Kidney (tissue), 14 donors: ENCODE data around the gene MARK2. TPM values are rescaled to one million over a fixed set of nuclear protein-coding genes. Genes with fewer than 3 reads are reported as not detected.

Experiments used
- DNase-seq, 5 donors: peaks; one replicate each; pipeline ENCODE4 v3.0.0-alpha.2; 2013 to 2020
- FAIRE-seq: peaks from 2 replicates; lab custom pipeline; 2012; peaks lifted over from hg19 to GRCh38; lab: Jason Lieb, UNC
- H3K27ac ChIP-seq, 2 donors: one replicate each; pipeline ENCODE4 v1.7.0; 2013; ENCODE audit warnings: low read depth in 2 of 2, low read length in 2 of 2, inconsistent platforms in 1 of 2
- H3K27me3 ChIP-seq: one replicate; pipeline ENCODE4 v1.7.1; 2013; ENCODE audit warnings: low read length, inconsistent platforms; ENCODE audit not compliant: control insufficient read depth, insufficient read depth
- H3K36me3 ChIP-seq, 3 donors: one replicate each; pipeline versions ENCODE4 v1.7.0 to v1.7.1; 2013; ENCODE audit warnings: low read length in 3 of 3, control low read depth in 1 of 3, inconsistent platforms in 1 of 3; ENCODE audit not compliant: insufficient read depth in 3 of 3, control insufficient read depth in 2 of 3
- H3K4me1 ChIP-seq, 3 donors: one replicate each; pipeline versions ENCODE4 v1.7.0 to v1.7.1; 2013; ENCODE audit warnings: low read length in 3 of 3, inconsistent platforms in 1 of 3, low read depth in 1 of 3; ENCODE audit not compliant: control insufficient read depth in 2 of 3, insufficient read depth in 2 of 3
- H3K4me3 ChIP-seq, 3 donors: one replicate each; pipeline versions ENCODE4 v1.7.0 to v1.8.1; 2013; ENCODE audit warnings: low read length in 3 of 3, control low read depth in 1 of 3, inconsistent platforms in 1 of 3
- H3K9ac ChIP-seq, 3 donors: one replicate each; pipeline versions ENCODE4 v1.7.0 to v1.7.1; 2013; ENCODE audit warnings: low read length in 3 of 3, control low read depth in 1 of 3, inconsistent platforms in 1 of 3
- H3K9me3 ChIP-seq, 3 donors: one replicate each; pipeline versions ENCODE4 v1.7.0 to v1.7.1; 2013; ENCODE audit warnings: low read length in 3 of 3, control low read depth in 1 of 3, inconsistent platforms in 1 of 3; ENCODE audit not compliant: control insufficient read depth in 2 of 3, insufficient read depth in 1 of 3
- CTCF ChIP-seq: IDR thresholded peaks from 3 replicates; pipeline ENCODE4 v1.5.1; 2012; ENCODE audit warnings: mild to moderate bottlenecking, moderate library complexity, borderline replicate concordance; ENCODE audit not compliant: insufficient read depth; ENCODE audit errors: extremely low read depth
- intact Hi-C: fragments of 100-400 bp; cut with DNase I; formaldehyde crosslinking; loops from one replicate; pipeline ENCODE4 v1.11.1; 2022
- polyA plus RNA-seq: library from polyadenylated mRNA; stranded (reverse); fragments of 350-450 nt; fragmentation: Illumina TruSeq; extraction: RNeasy Lipid Tissue Mini Kit (QIAGEN cat#74804); gene quantifications from one replicate; pipeline ENCODE4 v1.2.3, GENCODE V29; 2014; ENCODE audit warnings: low read depth, low replicate concordance; ENCODE audit not compliant: insufficient read depth
- total RNA-seq: library from RNA; stranded (reverse); fragmentation: NEBNext Ultra II Directional; extraction: Animal tissue kit (Norgen Biotek cat#: 25700); gene quantifications from one replicate; pipeline ENCODE4 v1.2.1, GENCODE V29; 2021
- donor health status: control.
- donor health status: control.
- donor health status: control.
- donor health status: control.
- donor health status: control.
- donor health status: DM: yes; HTN: yes; CAD: no.
- donor health status: Normal renal cell carcinoma (clear cell type).

Gene MARK2
- total and polyA plus RNA-seq, 2 donors from 2014 or later = 11.7 to 42.6 TPM

- Histone ChIP-seq H3K27me3 (no peaks in the 10 kb centered on the region), H3K27ac (no peak overlapping the region), H3K4me3 (no peak overlapping the region), H3K9me3 (no peaks in the 10 kb centered on the region), H3K36me3 (no peaks in the 10 kb centered on the region), H3K9ac (no peak overlapping the region), H3K4me1 (no peaks in the 10 kb centered on the region)
- no peak for FAIRE-seq
- TF ChIP-seq CTCF = no peak
- intact Hi-C loops = no loop called here
- DNase-seq = no peak
Measured at GRCh38 chr11:63929616-63930015, 90.7 kb downstream of the MARK2 start.

GRCh38 chr11:63931045-63931444, 92.1 kb downstream of the MARK2 start:
- no peaks in the 10 kb centered on the region for H3K9me3 ChIP-seq
- no peaks in the 10 kb centered on the region for H3K27me3 ChIP-seq
- TF ChIP-seq CTCF = no peak
- intact Hi-C loops = no loop called here
- H3K27ac ChIP-seq = no peak overlapping the region
- H3K36me3 ChIP-seq = no peaks in the 10 kb centered on the region
- FAIRE-seq (no peak), DNase-seq (no peak)
- H3K4me1 ChIP-seq = no peaks in the 10 kb centered on the region
- no peak overlapping the region for H3K9ac ChIP-seq
- no peak overlapping the region for H3K4me3 ChIP-seq

- no peak for FAIRE-seq
- no peaks in the 10 kb centered on the region for H3K27me3 ChIP-seq
- no peaks in the 10 kb centered on the region for H3K4me1 ChIP-seq
- H3K9me3 ChIP-seq = no peaks in the 10 kb centered on the region
- TF ChIP-seq CTCF = no peak
- H3K9ac ChIP-seq = no peak overlapping the region
- H3K36me3 ChIP-seq = no peaks in the 10 kb centered on the region
- H3K4me3 ChIP-seq = no peak overlapping the region
- no peak for DNase-seq
- H3K27ac ChIP-seq = no peak overlapping the region
- intact Hi-C loops = no loop called here
Measured at GRCh38 chr11:63931876-63932275, 93.0 kb downstream of the MARK2 start.

- H3K27me3 ChIP-seq = no peaks in the 10 kb centered on the region
- DNase-seq (no peak), FAIRE-seq (no peak)
- H3K9ac ChIP-seq = no peak overlapping the region
- no peak for TF ChIP-seq CTCF
- H3K4me3 ChIP-seq = no peak overlapping the region
- no peaks in the 10 kb centered on the region for H3K9me3 ChIP-seq
- intact Hi-C loops = no loop called here
- H3K4me1 ChIP-seq = peaks cover 0 to 4% (median 3%) of the 10 kb centered on the region in 3 donors
- no peak overlapping the region for H3K27ac ChIP-seq
- H3K36me3 ChIP-seq = no peaks in the 10 kb centered on the region
Measured at GRCh38 chr11:63933459-63933858, 94.5 kb downstream of the MARK2 start.
